ENCODE results near the gene FFAR3. TPM values are rescaled to one million over a fixed set of nuclear protein-coding genes. Genes with fewer than 3 reads are reported as not detected.

Gene FFAR3
- total RNA-seq, 1 donor from 2014 or later = not detected

GRCh38 chr19:35331551-35332214 is 26.6 kb upstream of the FFAR3 start:
- Histone ChIP-seq H3K4me1 (no peaks in the 10 kb centered on the region), H3K4me3 (no peak overlapping the region), H3K36me3 (no peaks in the 10 kb centered on the region), H3K9me3 (no peaks in the 10 kb centered on the region), H3K27ac (no peak overlapping the region), H3K27me3 (ENCODE audit: low read depth) (peaks cover 26% of the 10 kb centered on the region)
- TF ChIP-seq CTCF (IDR thresholded peaks at IDR 0.05) = no peak
- DNase-seq (no peak), ATAC-seq (no peak)
- intact Hi-C loops (cut with DNase I) = no loop called here

GRCh38 chr19:35332817-35333216 is 25.4 kb upstream of the FFAR3 start:
- DNase-seq = no peak
- intact Hi-C loops (cut with DNase I) = no loop called here
- TF ChIP-seq CTCF (IDR thresholded peaks at IDR 0.05) = no peak
- H3K36me3 ChIP-seq = no peaks in the 10 kb centered on the region
- H3K4me3 ChIP-seq = no peak overlapping the region
- no peak overlapping the region for H3K27ac ChIP-seq
- no peaks in the 10 kb centered on the region for H3K9me3 ChIP-seq
- H3K27me3 ChIP-seq (ENCODE audit: low read depth) = peaks cover 26% of the 10 kb centered on the region
- H3K4me1 ChIP-seq = no peaks in the 10 kb centered on the region
- ATAC-seq = no peak

- Histone ChIP-seq H3K27ac (no peak overlapping the region), H3K27me3 (ENCODE audit: low read depth) (peaks cover 26% of the 10 kb centered on the region), H3K36me3 (no peaks in the 10 kb centered on the region), H3K4me1 (no peaks in the 10 kb centered on the region), H3K9me3 (no peaks in the 10 kb centered on the region), H3K4me3 (no peak overlapping the region)
- DNase-seq (no peak), ATAC-seq (no peak)
- intact Hi-C loops (cut with DNase I) = no loop called here
- no peak for TF ChIP-seq CTCF (IDR thresholded peaks at IDR 0.05)
Observed at GRCh38 chr19:35334144-35334753, 24.0 kb upstream of the FFAR3 start.

- DNase-seq (no peak), ATAC-seq (peak in 1 of 2 donors; percentile 10)
Observed at GRCh38 chr19:35336166-35336955, 21.9 kb upstream of the FFAR3 start.

More at GRCh38 chr19:35336166-35336955, 21.9 kb upstream of the FFAR3 start:
- intact Hi-C loops (cut with DNase I) = no loop called here
- Histone ChIP-seq H3K27me3 (ENCODE audit: low read depth) (peaks cover 15% of the 10 kb centered on the region), H3K9me3 (no peaks in the 10 kb centered on the region), H3K36me3 (no peaks in the 10 kb centered on the region), H3K4me1 (no peaks in the 10 kb centered on the region), H3K4me3 (no peak overlapping the region), H3K27ac (no peak overlapping the region)
- TF ChIP-seq CTCF (IDR thresholded peaks at IDR 0.05) = no peak
